Kidney (tissue), 14 donors: ENCODE measurements around the gene CD14. TPM values are rescaled to one million over a fixed set of nuclear protein-coding genes. Genes with fewer than 3 reads are reported as not detected.
A peak's percentile ranks its signal among the peaks of the same experiment; 100 is the strongest.

Experiments
- DNase-seq, 5 donors: peaks; one replicate each; pipeline ENCODE4 v3.0.0-alpha.2; 2013 to 2020
- FAIRE-seq: peaks from 2 replicates; lab custom pipeline; 2012; peaks lifted over from hg19 to GRCh38; lab: Jason Lieb, UNC
- H3K27ac ChIP-seq, 2 donors: one replicate each; pipeline ENCODE4 v1.7.0; 2013; ENCODE audit warnings: low read depth in 2 of 2, low read length in 2 of 2, inconsistent platforms in 1 of 2
- H3K27me3 ChIP-seq: one replicate; pipeline ENCODE4 v1.7.1; 2013; ENCODE audit warnings: low read length, inconsistent platforms; ENCODE audit not compliant: control insufficient read depth, insufficient read depth
- H3K36me3 ChIP-seq, 3 donors: one replicate each; pipeline versions ENCODE4 v1.7.0 to v1.7.1; 2013; ENCODE audit warnings: low read length in 3 of 3, control low read depth in 1 of 3, inconsistent platforms in 1 of 3; ENCODE audit not compliant: insufficient read depth in 3 of 3, control insufficient read depth in 2 of 3
- H3K4me1 ChIP-seq, 3 donors: one replicate each; pipeline versions ENCODE4 v1.7.0 to v1.7.1; 2013; ENCODE audit warnings: low read length in 3 of 3, inconsistent platforms in 1 of 3, low read depth in 1 of 3; ENCODE audit not compliant: control insufficient read depth in 2 of 3, insufficient read depth in 2 of 3
- H3K4me3 ChIP-seq, 3 donors: one replicate each; pipeline versions ENCODE4 v1.7.0 to v1.8.1; 2013; ENCODE audit warnings: low read length in 3 of 3, control low read depth in 1 of 3, inconsistent platforms in 1 of 3
- H3K9ac ChIP-seq, 3 donors: one replicate each; pipeline versions ENCODE4 v1.7.0 to v1.7.1; 2013; ENCODE audit warnings: low read length in 3 of 3, control low read depth in 1 of 3, inconsistent platforms in 1 of 3
- H3K9me3 ChIP-seq, 3 donors: one replicate each; pipeline versions ENCODE4 v1.7.0 to v1.7.1; 2013; ENCODE audit warnings: low read length in 3 of 3, control low read depth in 1 of 3, inconsistent platforms in 1 of 3; ENCODE audit not compliant: control insufficient read depth in 2 of 3, insufficient read depth in 1 of 3
- intact Hi-C: fragments of 100-400 bp; cut with DNase I; formaldehyde crosslinking; loops from one replicate; pipeline ENCODE4 v1.11.1; 2022
- polyA plus RNA-seq: library from polyadenylated mRNA; stranded (reverse); fragments of 350-450 nt; fragmentation: Illumina TruSeq; extraction: RNeasy Lipid Tissue Mini Kit (QIAGEN cat#74804); gene quantifications from one replicate; pipeline ENCODE4 v1.2.3, GENCODE V29; 2014; ENCODE audit warnings: low read depth, low replicate concordance; ENCODE audit not compliant: insufficient read depth
- total RNA-seq: library from RNA; stranded (reverse); fragmentation: NEBNext Ultra II Directional; extraction: Animal tissue kit (Norgen Biotek cat#: 25700); gene quantifications from one replicate; pipeline ENCODE4 v1.2.1, GENCODE V29; 2021
- TF ChIP-seq, protein P1 (sequence below): IDR thresholded peaks from 3 replicates; pipeline ENCODE4 v1.5.1; 2012; ENCODE audit warnings: mild to moderate bottlenecking, moderate library complexity, borderline replicate concordance; ENCODE audit not compliant: insufficient read depth; ENCODE audit errors: extremely low read depth
- donor health status: control.
- donor health status: control.
- donor health status: control.
- donor health status: control.
- donor health status: control.
- donor health status: DM: yes; HTN: yes; CAD: no.
- donor health status: Normal renal cell carcinoma (clear cell type).

The CD14 gene
- total and polyA plus RNA-seq, 2 donors from 2014 or later: 43.8 to 68.8 TPM

- TF ChIP-seq, protein P1, sequence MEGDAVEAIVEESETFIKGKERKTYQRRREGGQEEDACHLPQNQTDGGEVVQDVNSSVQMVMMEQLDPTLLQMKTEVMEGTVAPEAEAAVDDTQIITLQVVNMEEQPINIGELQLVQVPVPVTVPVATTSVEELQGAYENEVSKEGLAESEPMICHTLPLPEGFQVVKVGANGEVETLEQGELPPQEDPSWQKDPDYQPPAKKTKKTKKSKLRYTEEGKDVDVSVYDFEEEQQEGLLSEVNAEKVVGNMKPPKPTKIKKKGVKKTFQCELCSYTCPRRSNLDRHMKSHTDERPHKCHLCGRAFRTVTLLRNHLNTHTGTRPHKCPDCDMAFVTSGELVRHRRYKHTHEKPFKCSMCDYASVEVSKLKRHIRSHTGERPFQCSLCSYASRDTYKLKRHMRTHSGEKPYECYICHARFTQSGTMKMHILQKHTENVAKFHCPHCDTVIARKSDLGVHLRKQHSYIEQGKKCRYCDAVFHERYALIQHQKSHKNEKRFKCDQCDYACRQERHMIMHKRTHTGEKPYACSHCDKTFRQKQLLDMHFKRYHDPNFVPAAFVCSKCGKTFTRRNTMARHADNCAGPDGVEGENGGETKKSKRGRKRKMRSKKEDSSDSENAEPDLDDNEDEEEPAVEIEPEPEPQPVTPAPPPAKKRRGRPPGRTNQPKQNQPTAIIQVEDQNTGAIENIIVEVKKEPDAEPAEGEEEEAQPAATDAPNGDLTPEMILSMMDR: no peak
- intact Hi-C loops: no loop called here
- H3K36me3 ChIP-seq: no peaks in the 10 kb centered on the region
- FAIRE-seq (no peak), DNase-seq (no peak)
- peaks cover 0 to 16% (median 0%) of the 10 kb centered on the region in 3 donors for H3K4me1 ChIP-seq
- H3K9ac ChIP-seq: peak overlapping the region in 1 of 3 donors; percentile 67
- H3K9me3 ChIP-seq: no peaks in the 10 kb centered on the region
- peak overlapping the region in 1 of 2 donors; percentile 30 for H3K27ac ChIP-seq
- peak overlapping the region in 2 of 3 donors; percentile 83 to 88 for H3K4me3 ChIP-seq
- peaks cover 7% of the 10 kb centered on the region for H3K27me3 ChIP-seq
These were observed 526 bp upstream of the CD14 start for GRCh38 chr5:140633501-140633900.

- TF ChIP-seq, protein P1: no peak
- intact Hi-C loops: no loop called here
- FAIRE-seq: no peak
These were observed 482 bp downstream of the CD14 start for GRCh38 chr5:140632366-140633020.

DNA sequence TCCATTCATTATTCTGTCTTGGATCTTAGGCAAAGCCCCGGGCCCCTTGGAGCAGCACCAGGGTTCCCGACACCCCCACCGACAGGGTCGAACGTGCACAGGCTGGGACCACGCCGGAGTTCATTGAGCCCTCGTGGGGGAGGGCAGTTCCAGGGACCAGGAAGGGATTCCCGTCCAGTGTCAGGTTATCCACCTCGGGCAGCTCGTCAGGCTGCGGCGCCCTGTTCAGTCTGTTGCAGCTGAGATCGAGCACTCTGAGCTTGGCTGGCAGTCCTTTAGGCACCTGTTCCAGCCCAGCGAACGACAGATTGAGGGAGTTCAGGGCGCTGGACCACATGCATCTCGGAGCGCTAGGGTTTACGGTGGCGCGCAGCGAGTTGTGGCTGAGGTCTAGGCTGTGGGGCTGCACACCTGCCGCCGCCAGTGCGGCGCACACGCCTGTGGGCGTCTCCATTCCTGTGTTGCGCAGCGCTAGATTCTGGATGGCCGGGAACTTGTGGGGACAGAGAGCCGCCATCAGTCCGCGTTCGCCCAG, 1.1 kb downstream of the CD14 start:
- H3K27me3 ChIP-seq: peaks cover 7% of the 10 kb centered on the region
- H3K27ac ChIP-seq: peak overlapping the region; percentile 65 to 77
- FAIRE-seq (no peak), DNase-seq (peak in 4 of 5 donors; percentile 57 to 75 (median 66))
- peaks cover 0 to 16% (median 0%) of the 10 kb centered on the region in 3 donors for H3K4me1 ChIP-seq
- intact Hi-C loops: no loop called here
- no peaks in the 10 kb centered on the region for H3K36me3 ChIP-seq
- H3K4me3 ChIP-seq: peak overlapping the region; percentile 38 to 88 (median 83)
- peak overlapping the region in 2 of 3 donors; percentile 59 to 67 for H3K9ac ChIP-seq
- TF ChIP-seq, protein P1: no peak
- H3K9me3 ChIP-seq: no peaks in the 10 kb centered on the region

More at GRCh38 chr5:140632366-140633020, 482 bp downstream of the CD14 start:
- Histone ChIP-seq H3K36me3 (no peaks in the 10 kb centered on the region), H3K27me3 (peaks cover 7% of the 10 kb centered on the region), H3K9me3 (no peaks in the 10 kb centered on the region), H3K4me3 (peak overlapping the region; percentile 38 to 88 (median 83)), H3K9ac (peak overlapping the region; percentile 35 to 67 (median 58)), H3K4me1 (peaks cover 0 to 16% (median 0%) of the 10 kb centered on the region in 3 donors), H3K27ac (peak overlapping the region; percentile 65 to 77)
- DNase-seq: peak; percentile 40 to 86 (median 58)
